GM19324 (cell line): ENCODE measurements around the gene KIF5A.
"Not testable (repeated sequence)": the region's sequence is repeated elsewhere in the genome, so short reads cannot be mapped to it uniquely, and the experiment has no call there.

Experiments
- ATAC-seq: cut with Tn5 transposase; IDR thresholded peaks from one replicate; pipeline ENCODE4 v1.9.1; 2021; ENCODE audit warnings: mild to moderate bottlenecking, moderate library complexity; ENCODE audit not compliant: unreplicated experiment, low FRiP score

Gene KIF5A

GRCh38 chr12:57549909-57550640 lies at the start of gene KIF5A:
TSS of gene KIF5A (plus strand) at chr12:57550044. CDS start at chr12:57550272, 228 bp downstream.
- no peak for ATAC-seq

GRCh38 chr12:57500213-57500612 lies 49.6 kb upstream of the KIF5A start:
- no peak for ATAC-seq

GRCh38 chr12:57502311-57502969 lies 47.4 kb upstream of the KIF5A start:
- not testable (repeated sequence) for ATAC-seq

- ATAC-seq: not testable (repeated sequence)
Measured at GRCh38 chr12:57506541-57506940, 43.3 kb upstream of the KIF5A start.

GRCh38 chr12:57507796-57508195 lies 42.0 kb upstream of the KIF5A start:
- not testable (repeated sequence) for ATAC-seq

DNA sequence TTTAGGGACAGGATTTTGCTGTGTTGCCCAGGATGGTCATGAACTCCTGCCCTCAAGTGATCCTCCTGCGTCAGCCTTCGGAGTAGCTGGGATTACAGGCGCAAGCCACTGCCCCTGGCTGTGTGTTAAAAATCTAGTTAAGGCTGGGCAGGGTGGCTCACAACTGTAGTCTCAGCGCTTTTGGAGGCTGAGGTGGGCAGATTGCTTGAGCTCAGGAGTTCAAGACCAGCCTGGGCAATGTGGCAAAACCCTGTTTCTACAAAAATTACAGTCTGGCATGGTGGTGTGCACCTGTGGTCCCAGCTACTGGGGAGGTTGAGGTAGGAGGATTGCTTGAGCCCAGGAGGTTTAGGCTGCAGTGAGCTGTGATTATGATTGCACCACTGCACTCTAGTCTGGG lies 38.7 kb upstream of the KIF5A start:
- ATAC-seq: no peak

DNA sequence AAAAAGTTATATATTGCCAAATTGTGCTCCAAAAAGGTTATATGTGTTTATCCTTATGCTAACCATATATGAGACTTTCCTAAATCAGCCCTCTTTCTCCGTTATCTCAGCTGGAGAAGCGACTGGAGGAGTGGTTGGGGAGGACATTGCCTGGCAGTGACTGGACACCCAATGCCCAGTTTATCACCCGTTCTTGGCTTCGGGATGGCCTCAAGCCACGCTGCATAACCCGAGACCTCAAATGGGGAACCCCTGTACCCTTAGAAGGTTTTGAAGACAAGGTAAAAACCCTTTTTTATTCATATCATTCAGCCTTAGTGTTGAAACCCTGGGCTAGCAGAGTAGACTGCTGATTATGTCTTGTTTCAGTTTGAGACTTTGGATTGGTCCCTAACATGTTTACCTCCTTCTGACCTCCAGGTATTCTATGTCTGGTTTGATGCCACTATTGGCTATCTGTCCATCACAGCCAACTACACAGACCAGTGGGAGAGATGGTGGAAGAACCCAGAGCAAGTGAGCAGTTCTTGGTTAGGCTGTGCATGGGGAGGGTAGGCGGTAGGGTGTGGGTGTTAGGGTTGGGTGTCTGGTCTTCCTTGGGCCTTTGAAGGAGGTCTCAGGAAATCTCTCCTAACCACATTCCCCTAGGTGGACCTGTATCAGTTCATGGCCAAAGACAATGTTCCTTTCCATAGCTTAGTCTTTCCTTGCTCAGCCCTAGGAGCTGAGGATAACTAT lies 38.1 kb upstream of the KIF5A start:
- ATAC-seq: no peak

GRCh38 chr12:57512665-57513064 lies 37.2 kb upstream of the KIF5A start:
- ATAC-seq: no peak

GRCh38 chr12:57513266-57513665 lies 36.6 kb upstream of the KIF5A start:
- no peak for ATAC-seq

DNA sequence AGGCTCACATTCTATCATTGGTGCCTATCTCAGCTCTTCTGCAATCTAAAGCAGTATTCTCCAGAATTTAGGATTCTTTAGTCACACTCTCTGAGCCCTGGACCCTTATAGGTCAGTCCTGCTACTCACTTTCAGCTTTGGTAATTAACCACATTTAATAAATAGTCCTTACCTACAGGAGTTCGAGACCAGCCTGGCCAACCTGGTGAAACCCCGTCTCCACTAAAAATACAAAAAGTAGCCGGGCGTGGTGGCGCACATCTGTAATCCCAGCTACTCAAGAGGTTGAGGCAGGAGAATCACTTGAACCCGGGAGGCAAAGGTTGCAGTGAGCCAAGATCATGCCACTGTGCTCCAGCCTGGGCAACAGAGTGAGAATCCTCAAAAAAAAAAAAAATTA lies 36.2 kb upstream of the KIF5A start:
- ATAC-seq: not testable (repeated sequence)

GRCh38 chr12:57514246-57514645 lies 35.6 kb upstream of the KIF5A start:
- ATAC-seq: not testable (repeated sequence)

- ATAC-seq: no peak
Measured at GRCh38 chr12:57514720-57515407, 35.0 kb upstream of the KIF5A start.

DNA sequence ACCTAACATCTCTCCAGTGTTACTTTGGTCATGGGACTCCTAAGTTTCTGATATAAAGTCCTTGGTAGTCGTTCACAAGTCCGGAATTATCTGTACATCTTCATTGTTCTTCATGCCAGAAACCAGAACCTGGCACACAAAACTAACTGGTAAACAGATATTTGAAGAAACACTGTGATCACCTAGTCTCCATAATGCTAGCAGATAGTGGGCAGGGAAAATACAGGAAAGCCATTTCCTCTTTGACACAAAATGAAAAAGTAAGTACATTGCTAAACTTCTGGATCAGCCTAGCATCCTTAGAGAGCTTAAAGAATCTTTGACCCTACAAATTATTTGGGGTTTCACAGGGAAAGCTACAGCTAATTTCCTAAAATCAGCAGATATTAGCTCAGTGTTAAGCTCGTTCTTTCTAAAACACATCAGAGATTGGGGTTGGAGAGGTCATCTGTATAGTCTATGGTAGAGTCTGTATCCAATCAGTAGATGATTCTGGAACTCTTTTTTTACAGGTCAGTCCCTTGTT lies 34.4 kb upstream of the KIF5A start:
- ATAC-seq: no peak

- ATAC-seq: no peak
Measured at GRCh38 chr12:57515934-57516541, 33.8 kb upstream of the KIF5A start.

- ATAC-seq: no peak
Measured at GRCh38 chr12:57516617-57517153, 33.2 kb upstream of the KIF5A start.

DNA sequence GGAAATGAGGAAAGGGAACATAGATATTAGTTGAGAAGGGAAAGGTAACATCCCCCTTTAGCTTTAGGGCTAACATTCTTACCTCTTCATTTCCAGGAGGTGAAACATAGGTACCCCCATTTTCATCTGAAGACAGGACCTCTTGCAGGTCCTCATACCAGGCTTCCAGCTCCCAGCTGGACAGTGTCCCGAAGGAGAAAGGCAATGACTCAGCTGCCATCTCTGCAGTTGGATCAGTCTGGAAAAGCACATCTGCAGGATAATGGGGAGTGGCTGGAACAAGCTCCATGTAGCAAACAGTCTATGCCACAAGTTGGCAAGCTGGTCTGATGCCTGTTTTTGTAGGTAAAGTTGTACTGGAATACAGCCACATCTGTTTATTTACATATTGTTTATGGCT lies 32.7 kb upstream of the KIF5A start:
- ATAC-seq: no peak

DNA sequence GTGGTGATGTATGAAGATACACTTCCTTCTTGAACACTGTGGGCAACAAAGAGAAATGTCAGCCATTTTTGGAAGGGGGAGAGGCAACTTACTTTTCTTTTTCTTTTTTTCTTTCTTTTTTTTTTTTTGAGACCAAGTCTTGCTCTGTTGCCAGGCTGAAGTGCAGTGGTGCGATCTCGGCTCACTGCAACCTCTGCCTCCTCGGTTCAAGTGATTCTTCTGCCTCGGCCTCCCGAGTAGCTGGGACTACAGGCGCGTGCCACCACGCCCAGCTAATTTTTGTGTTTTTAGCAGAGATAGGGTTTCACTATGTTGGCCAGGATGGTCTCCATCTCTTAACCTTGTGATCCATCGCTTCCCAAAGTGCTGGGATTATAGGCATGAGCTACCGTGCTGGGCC lies 32.1 kb upstream of the KIF5A start:
- not testable (repeated sequence) for ATAC-seq

DNA sequence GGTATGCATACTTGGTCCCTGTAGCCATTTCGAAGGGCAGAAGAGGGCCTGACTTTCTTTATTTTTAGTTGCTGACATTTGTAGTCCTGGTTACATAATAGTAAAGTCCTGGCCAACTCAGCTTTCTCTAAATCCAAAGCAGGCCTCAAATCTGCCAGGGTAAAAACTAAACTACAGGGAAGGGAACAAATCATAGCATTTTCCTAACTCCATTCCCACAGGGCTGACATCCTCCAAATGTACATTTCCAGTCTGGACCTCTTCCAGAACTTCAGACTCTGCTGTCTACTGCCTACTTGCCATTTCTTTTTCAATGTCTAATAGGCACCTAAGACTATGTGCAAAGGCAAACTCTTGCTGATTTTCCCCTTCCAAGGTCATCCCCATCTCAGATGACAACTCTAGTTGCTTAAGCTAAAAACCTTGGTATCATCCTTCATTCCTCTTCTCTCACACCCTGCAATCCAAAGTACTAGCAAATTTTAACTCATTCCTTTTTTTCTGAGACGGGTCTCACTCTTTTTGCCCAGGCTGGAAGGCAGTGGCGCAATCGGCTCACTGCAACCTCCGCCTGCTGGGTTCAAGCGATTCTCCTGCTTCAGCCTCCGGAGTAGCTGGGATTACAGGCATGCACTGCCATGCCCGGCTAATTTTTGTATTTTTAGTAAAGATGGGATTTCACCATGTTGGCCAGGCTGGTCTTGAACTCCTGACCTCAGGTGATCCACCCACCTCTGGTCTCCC lies 31.5 kb upstream of the KIF5A start:
- no peak for ATAC-seq
